ENCODE measurements around the gene GNB3.
"Not testable (repeated sequence)": the region's sequence is repeated elsewhere in the genome, so short reads cannot be mapped to it uniquely, and the experiment has no call there.

GNB3 gene

GRCh38 chr12:6883683-6884082 lies 43.0 kb downstream of the GNB3 start:
- DNase-seq (ENCODE audit: low read depth) = no peak

- DNase-seq (ENCODE audit: low read depth) = no peak
Measured at GRCh38 chr12:6884539-6884938, 43.8 kb downstream of the GNB3 start.

GRCh38 chr12:6886206-6886999 lies 45.7 kb downstream of the GNB3 start:
- not testable (repeated sequence) for DNase-seq (ENCODE audit: low read depth)

GRCh38 chr12:6887460-6887859 lies 46.7 kb downstream of the GNB3 start:
- DNase-seq (ENCODE audit: low read depth) = no peak

GRCh38 chr12:6888360-6888759 lies 47.6 kb downstream of the GNB3 start:
- no peak for DNase-seq (ENCODE audit: low read depth)

GRCh38 chr12:6888794-6889193 lies 48.1 kb downstream of the GNB3 start:
- DNase-seq (ENCODE audit: low read depth) = not testable (repeated sequence)

- DNase-seq (ENCODE audit: low read depth) = not testable (repeated sequence)
Measured at GRCh38 chr12:6889775-6890573, 49.2 kb downstream of the GNB3 start.

GRCh38 chr12:6890789-6891645 lies 50.3 kb downstream of the GNB3 start:
- peak; percentile 98 for DNase-seq (ENCODE audit: low read depth)

GRCh38 chr12:6891646-6892001 lies 50.9 kb downstream of the GNB3 start:
- no peak for DNase-seq (ENCODE audit: low read depth)

- not testable (repeated sequence) for DNase-seq (ENCODE audit: low read depth)
Measured at GRCh38 chr12:6892683-6893082, 52.0 kb downstream of the GNB3 start.

- DNase-seq (ENCODE audit: low read depth) = no peak
Measured at GRCh38 chr12:6894321-6894720, 53.6 kb downstream of the GNB3 start.
